Spleen (tissue), 11 donors: Measurements from ENCODE around the gene LPAR5. TPM values are rescaled to one million over a fixed set of nuclear protein-coding genes. Genes with fewer than 3 reads are reported as not detected.

Source experiments
- DNase-seq: peaks from one replicate; pipeline ENCODE4 v3.0.0-alpha.2; 2020
- H3K27ac ChIP-seq, 8 donors: fragments of 200-600 bp; sonication (generic) in 7 of 8; 1 replicate in 4 of 8; 2 replicates in 4 of 8; pipeline versions ENCODE4 v1.5.0 to v1.8.0; 2016 to 2021; ENCODE audit warnings: inconsistent platforms in 4 of 8, mild to moderate bottlenecking in 4 of 8, moderate library complexity in 1 of 8
- H3K27me3 ChIP-seq, 7 donors: fragments of 200-600 bp; sonication (generic) in 6 of 7; replicated peaks in 1 of 7; 1 replicate in 4 of 7; 2 replicates in 3 of 7; pipeline versions ENCODE4 v1.5.0 to v1.8.0; 2016 to 2021; ENCODE audit warnings: inconsistent platforms in 3 of 7, mild to moderate bottlenecking in 1 of 7
- H3K36me3 ChIP-seq, 6 donors: fragments of 200-600 bp; sonication (generic) in 5 of 6; 1 replicate in 4 of 6; 2 replicates in 2 of 6; pipeline versions ENCODE4 v1.5.0 to v1.8.0; 2016 to 2021; ENCODE audit warnings: inconsistent platforms in 2 of 6
- H3K4me1 ChIP-seq, 6 donors: fragments of 200-600 bp; sonication (generic) in 5 of 6; 1 replicate in 3 of 6; 2 replicates in 3 of 6; pipeline versions ENCODE4 v1.5.0 to v1.8.0; 2016 to 2021; ENCODE audit warnings: inconsistent platforms in 3 of 6
- H3K4me3 ChIP-seq, 8 donors: fragments of 200-600 bp; sonication (generic) in 7 of 8; 1 replicate in 4 of 8; 2 replicates in 4 of 8; pipeline versions ENCODE4 v1.5.0 to v1.8.0; 2016 to 2021; ENCODE audit warnings: inconsistent platforms in 4 of 8, mild to moderate bottlenecking in 4 of 8, moderate library complexity in 2 of 8
- H3K9me3 ChIP-seq, 8 donors: fragments of 200-600 bp; sonication (generic) in 7 of 8; 1 replicate in 4 of 8; 2 replicates in 4 of 8; pipeline versions ENCODE4 v1.5.0 to v1.8.0; 2016 to 2021; ENCODE audit warnings: inconsistent platforms in 4 of 8
- CTCF ChIP-seq, 11 experiments: fragments of 200-600 bp in 7 of 11; fragments of 450-650 bp in 4 of 11; sonication (generic) in 4 of 11; IDR thresholded peaks in 8 of 11; conservative IDR thresholded peaks in 3 of 11; 1 replicate in 7 of 11; 2 replicates in 4 of 11; pipeline versions ENCODE4 v1.4.0 to v1.8.0; 2016 to 2021; ENCODE audit warnings: antibody characterized with exemption in 11 of 11, inconsistent platforms in 4 of 11, mild to moderate bottlenecking in 1 of 11
- POLR2A ChIP-seq, 3 donors: fragments of 450-650 bp; IDR thresholded peaks; one replicate each; pipeline ENCODE4 v1.5.1; 2017; ENCODE audit warnings: antibody characterized with exemption in 3 of 3, mild to moderate bottlenecking in 1 of 3
- POLR2AphosphoS5 ChIP-seq, 3 donors: sonication (generic); formaldehyde crosslinking; IDR thresholded peaks; one replicate each; pipeline ENCODE4 v1.5.1; 2017; ENCODE audit warnings: antibody characterized with exemption in 3 of 3
- WGBS, 5 donors: extraction: QIAGEN DNeasy Blood & Tissue Kit in 3 of 5; methylation state at CpG; one replicate each; pipeline versions ENCODE4 v1.1.5 to v1.1.7; 2013 to 2018; 5-methylcytosine and 5-hydroxymethylcytosine counted together
- intact Hi-C: fragments of 100-400 bp; cut with DNase I; formaldehyde crosslinking; loops from one replicate; pipeline ENCODE4 v1.15.0; 2023; ENCODE audit warnings: low total_unique reads
- polyA plus RNA-seq, 3 donors: library from polyadenylated mRNA; stranded (reverse); fragments of 200-250 nt; gene quantifications; one replicate each; pipeline ENCODE4 v1.2.1, GENCODE V29; 2013
- total RNA-seq, 7 donors: library from RNA; depleted of rRNA in 3 of 7; stranded (reverse); fragments of >200 nt in 3 of 7; fragmentation: NEBNext Ultra II Directional in 4 of 7; extraction: Animal tissue kit (Norgen Biotek cat#: 25700) in 4 of 7; gene quantifications; one replicate each; pipeline versions ENCODE4 v1.1.0 to v1.2.1, GENCODE V29; 2016 to 2021
- donor health status: healthy with polysubstance abuse.
- donor health status: DM: no; HTN: no; CAD: no; lungs with moderate emphysema.
- donor health status: DM: no; HTN: no; CAD: no.
- donor health status: Bipolar disorder and iron deficiency.
- donor health status: healthy.
- donor health status: DM: no; HTN: no; CAD: no.
- donor health status: DM: yes; HTN: yes; CAD: no.

The LPAR5 gene
- total and polyA plus RNA-seq, 10 donors = 10.9 to 26.6 (median 16.0) TPM

DNA sequence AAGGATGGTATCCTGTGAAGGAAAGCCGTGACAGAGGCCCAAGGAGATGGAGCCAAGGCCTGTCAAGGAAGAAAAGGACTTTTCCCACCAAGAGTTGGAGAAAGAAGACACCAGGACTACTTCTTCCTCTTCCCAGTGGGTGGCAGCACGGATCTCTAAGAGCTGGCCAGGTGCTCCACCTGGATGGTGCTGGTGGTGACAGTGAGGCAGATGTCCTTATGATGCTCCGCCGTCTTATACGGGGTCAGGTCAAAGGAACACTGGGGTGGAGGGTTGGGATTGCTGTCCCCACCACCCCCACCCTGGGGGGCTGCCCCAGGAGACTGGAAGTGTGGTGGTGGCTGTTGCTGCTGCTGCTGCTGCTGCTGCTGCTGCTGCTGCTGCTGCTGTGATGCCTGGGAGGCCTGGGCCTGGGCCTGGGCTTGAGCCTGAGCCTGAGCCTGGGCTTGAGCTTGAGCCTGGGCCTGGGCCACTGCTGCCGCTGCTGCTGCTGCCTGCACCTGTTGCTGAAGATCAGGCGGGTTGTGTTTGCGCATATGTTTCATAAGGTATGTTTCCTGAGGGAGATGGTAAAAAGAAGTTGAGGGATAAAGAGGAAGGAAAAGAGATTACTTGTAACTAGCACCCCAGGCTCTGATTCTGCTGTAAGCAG, 31.9 kb upstream of the LPAR5 start:
- H3K27me3 ChIP-seq = no peaks in the 10 kb centered on the region
- TF ChIP-seq POLR2AphosphoS5 (IDR thresholded peaks at IDR 0.05) = peak in 2 of 3 donors; percentile 7 to 36
- TF ChIP-seq CTCF (IDR thresholded peaks at IDR 0.05 in 8 of 11, conservative IDR thresholded peaks at IDR 0.05 in 3 of 11) = no peak
- no peak overlapping the region for H3K4me3 ChIP-seq
- intact Hi-C loops = no loop called here
- peaks cover 0 to 41% (median 2%) of the 10 kb centered on the region in 6 donors for H3K4me1 ChIP-seq
- H3K9me3 ChIP-seq = no peaks in the 10 kb centered on the region
- DNase-seq = no peak
- peak overlapping the region in 3 of 8 donors; percentile 1 to 31 (median 27) for H3K27ac ChIP-seq
- 73 to 96% (median 85%) methylated on average over 8 of the region's 8 CpGs for WGBS, 5 donors
- peaks cover 2 to 74% (median 63%) of the 10 kb centered on the region in 6 donors for H3K36me3 ChIP-seq

DNA sequence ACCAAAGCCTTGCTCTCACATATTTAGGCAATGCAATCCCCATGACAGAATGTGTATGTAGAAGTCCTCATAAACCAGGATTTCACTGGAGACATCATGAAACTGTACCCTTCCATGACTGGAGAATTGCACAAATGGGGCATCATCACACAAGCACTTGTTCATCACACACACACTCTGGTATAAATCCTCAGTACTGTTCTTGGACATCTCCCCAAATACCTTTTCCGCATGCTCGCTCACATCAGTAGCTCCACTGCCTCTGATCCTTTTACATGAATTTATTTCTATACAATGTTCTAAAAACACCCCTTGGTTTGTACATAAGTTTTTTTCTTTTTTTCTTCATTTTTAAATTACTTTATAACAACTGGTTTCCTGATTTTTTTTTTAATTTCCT, 30.5 kb upstream of the LPAR5 start:
- Histone ChIP-seq H3K4me3 (no peak overlapping the region), H3K4me1 (peaks cover 12 to 53% (median 16%) of the 10 kb centered on the region in 6 donors), H3K27ac (no peak overlapping the region), H3K27me3 (no peaks in the 10 kb centered on the region), H3K36me3 (peaks cover 2 to 59% (median 48%) of the 10 kb centered on the region in 6 donors), H3K9me3 (no peaks in the 10 kb centered on the region)
- 95 to 98% (median 97%) methylated on average over 2 of the region's 2 CpGs for WGBS, 5 donors
- TF ChIP-seq POLR2AphosphoS5 (IDR thresholded peaks at IDR 0.05) (no peak), POLR2A (IDR thresholded peaks at IDR 0.05) (no peak), CTCF (IDR thresholded peaks at IDR 0.05 in 8 of 11, conservative IDR thresholded peaks at IDR 0.05 in 3 of 11) (no peak)
- no peak for DNase-seq
- intact Hi-C loops = no loop called here

- Histone ChIP-seq H3K27me3 (no peaks in the 10 kb centered on the region), H3K4me3 (no peak overlapping the region), H3K9me3 (no peaks in the 10 kb centered on the region), H3K4me1 (peaks cover 12 to 66% (median 23%) of the 10 kb centered on the region in 6 donors), H3K36me3 (peaks cover 0 to 47% (median 35%) of the 10 kb centered on the region in 6 donors), H3K27ac (no peak overlapping the region)
- intact Hi-C loops = no loop called here
- TF ChIP-seq POLR2AphosphoS5 (IDR thresholded peaks at IDR 0.05) (no peak), CTCF (IDR thresholded peaks at IDR 0.05 in 8 of 11, conservative IDR thresholded peaks at IDR 0.05 in 3 of 11) (no peak), POLR2A (IDR thresholded peaks at IDR 0.05) (no peak)
- WGBS, 5 donors = 51 to 84% (median 65%) methylated on average over 2 of the region's 2 CpGs
- DNase-seq = no peak
Observed at GRCh38 chr12:6664902-6665301, 29.1 kb upstream of the LPAR5 start.

GRCh38 chr12:6662906-6663742, 27.4 kb upstream of the LPAR5 start, which contains the start of gene ING4:
TSS of gene ING4 (minus strand) at chr12:6663119. CDS start at chr12:6663101, 18 bp downstream.
- intact Hi-C loops = no loop called here
- peaks cover 12 to 84% (median 27%) of the 10 kb centered on the region in 6 donors for H3K4me1 ChIP-seq
- peak within 1 kb of the TSS; percentile 75 to 93 (median 82) for H3K27ac ChIP-seq
- H3K36me3 ChIP-seq = peaks cover 0 to 47% (median 26%) of the 10 kb centered on the region in 6 donors
- H3K27me3 ChIP-seq = no peaks in the 10 kb centered on the region
- H3K4me3 ChIP-seq = peak within 1 kb of the TSS; percentile 65 to 94 (median 78)
- DNase-seq = peak; percentile 97
- TF ChIP-seq CTCF (IDR thresholded peaks at IDR 0.05 in 8 of 11, conservative IDR thresholded peaks at IDR 0.05 in 3 of 11) (peak in 2 of 11 experiments; percentile 18 to 26), POLR2AphosphoS5 (IDR thresholded peaks at IDR 0.05) (peak; percentile 75 to 90 (median 89)), POLR2A (IDR thresholded peaks at IDR 0.05) (peak in 1 of 3 donors; percentile 11)
- no peaks in the 10 kb centered on the region for H3K9me3 ChIP-seq
- WGBS, 5 donors = 1 to 2% (median 1%) methylated on average over 37 of the region's 37 CpGs
